Measurements from ENCODE around the gene OR51T1.

- TF ChIP-seq EP300 (IDR thresholded peaks at IDR 0.05) (no peak), CTCF (IDR thresholded peaks at IDR 0.05) (no peak), POLR2AphosphoS5 (IDR thresholded peaks at IDR 0.05) (no peak), POLR2A (IDR thresholded peaks at IDR 0.05) (no peak)
Observed at GRCh38 chr11:4903484-4903883, 21.8 kb downstream of the OR51T1 start, which contains the start of gene OR51A7.
